ENCODE results near the gene CORT.

DNA sequence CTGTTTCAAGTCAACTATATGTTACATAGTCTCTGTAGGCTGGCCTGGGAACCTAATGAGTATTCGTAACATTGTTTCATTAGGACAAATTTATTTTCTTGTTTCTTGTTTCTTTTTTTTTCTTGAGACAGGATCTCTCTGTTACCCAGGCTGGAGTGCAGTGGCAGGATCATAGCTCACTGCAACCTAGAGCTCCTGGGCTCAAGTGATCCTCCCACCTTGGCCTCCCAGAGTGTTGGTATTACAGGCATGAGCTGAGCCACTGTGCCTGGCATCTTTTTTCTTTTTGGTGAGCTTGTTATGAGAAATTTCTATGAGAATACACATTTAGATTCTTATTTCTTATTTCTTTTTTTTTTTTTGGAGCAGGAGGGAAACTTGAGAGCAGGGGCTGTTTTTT, 12.8 kb upstream of the CORT start:
- TF ChIP-seq, protein P1, sequence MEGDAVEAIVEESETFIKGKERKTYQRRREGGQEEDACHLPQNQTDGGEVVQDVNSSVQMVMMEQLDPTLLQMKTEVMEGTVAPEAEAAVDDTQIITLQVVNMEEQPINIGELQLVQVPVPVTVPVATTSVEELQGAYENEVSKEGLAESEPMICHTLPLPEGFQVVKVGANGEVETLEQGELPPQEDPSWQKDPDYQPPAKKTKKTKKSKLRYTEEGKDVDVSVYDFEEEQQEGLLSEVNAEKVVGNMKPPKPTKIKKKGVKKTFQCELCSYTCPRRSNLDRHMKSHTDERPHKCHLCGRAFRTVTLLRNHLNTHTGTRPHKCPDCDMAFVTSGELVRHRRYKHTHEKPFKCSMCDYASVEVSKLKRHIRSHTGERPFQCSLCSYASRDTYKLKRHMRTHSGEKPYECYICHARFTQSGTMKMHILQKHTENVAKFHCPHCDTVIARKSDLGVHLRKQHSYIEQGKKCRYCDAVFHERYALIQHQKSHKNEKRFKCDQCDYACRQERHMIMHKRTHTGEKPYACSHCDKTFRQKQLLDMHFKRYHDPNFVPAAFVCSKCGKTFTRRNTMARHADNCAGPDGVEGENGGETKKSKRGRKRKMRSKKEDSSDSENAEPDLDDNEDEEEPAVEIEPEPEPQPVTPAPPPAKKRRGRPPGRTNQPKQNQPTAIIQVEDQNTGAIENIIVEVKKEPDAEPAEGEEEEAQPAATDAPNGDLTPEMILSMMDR (IDR thresholded peaks at IDR 0.05), result no peak
- TF ChIP-seq POLR2A (IDR thresholded peaks at IDR 0.05), result no peak
- no peak for TF ChIP-seq POLR2AphosphoS5 (IDR thresholded peaks at IDR 0.05)
